Raji (cell line): ENCODE results near the gene EXOC6B.

Source experiments
- POLR2A ChIP-seq: IDR thresholded peaks from 2 replicates; pipeline ENCODE4 v1.6.1; 2011; ENCODE audit warnings: low read depth, low read length, control low read depth; ENCODE audit not compliant: insufficient read depth

EXOC6B gene

GRCh38 chr2:72147303-72147971 lies 678.4 kb downstream of the EXOC6B start, which contains the start of gene CYP26B1:
Gene CYP26B1 (minus strand): TSS chr2:72147862. CDS start chr2:72147834, 28 bp downstream.
- TF ChIP-seq POLR2A: no peak

GRCh38 chr2:72146347-72147302 lies 679.2 kb downstream of the EXOC6B start:
- TF ChIP-seq POLR2A: no peak

GRCh38 chr2:72145658-72146329 lies 680.0 kb downstream of the EXOC6B start:
- TF ChIP-seq POLR2A: no peak

GRCh38 chr2:72145289-72145657 lies 680.6 kb downstream of the EXOC6B start:
- no peak for TF ChIP-seq POLR2A

GRCh38 chr2:72144632-72145288 lies 681.1 kb downstream of the EXOC6B start:
- no peak for TF ChIP-seq POLR2A

GRCh38 chr2:72144274-72144631 lies 681.6 kb downstream of the EXOC6B start:
- no peak for TF ChIP-seq POLR2A

- no peak for TF ChIP-seq POLR2A
Measured at GRCh38 chr2:72143441-72144273, 682.2 kb downstream of the EXOC6B start.

- no peak for TF ChIP-seq POLR2A
Measured at GRCh38 chr2:72142570-72143440, 683.0 kb downstream of the EXOC6B start.

GRCh38 chr2:72141881-72142451 lies 683.9 kb downstream of the EXOC6B start:
- TF ChIP-seq POLR2A: no peak

- TF ChIP-seq POLR2A: no peak
Measured at GRCh38 chr2:72141032-72141645, 684.7 kb downstream of the EXOC6B start.

- TF ChIP-seq POLR2A: no peak
Measured at GRCh38 chr2:72140621-72140960, 685.2 kb downstream of the EXOC6B start.

- TF ChIP-seq POLR2A: no peak
Measured at GRCh38 chr2:72139874-72140620, 685.8 kb downstream of the EXOC6B start.
